Glutamatergic neuron (in vitro differentiated cells): ENCODE data around the gene ELAVL3. TPM values are rescaled to one million over a fixed set of nuclear protein-coding genes. Genes with fewer than 3 reads are reported as not detected.
"Not testable (repeated sequence)": the region's sequence is repeated elsewhere in the genome, so short reads cannot be mapped to it uniquely, and the experiment has no call there.

Experiments
- DNase-seq: peaks from one replicate; pipeline ENCODE4 v3.0.0; 2022
- H3K27ac Mint-ChIP-seq: one replicate; pipeline ENCODE4 v1.8.0; 2020; ENCODE audit warnings: mild to moderate bottlenecking, mixed read lengths, inconsistent platforms; ENCODE audit not compliant: unreplicated experiment
- H3K27me3 Mint-ChIP-seq: one replicate; pipeline ENCODE4 v1.8.0; 2020; ENCODE audit warnings: mild to moderate bottlenecking, moderate library complexity, mixed read lengths, inconsistent platforms; ENCODE audit not compliant: unreplicated experiment
- H3K36me3 Mint-ChIP-seq: one replicate; pipeline ENCODE4 v1.8.0; 2020; ENCODE audit warnings: mild to moderate bottlenecking, mixed read lengths, inconsistent platforms; ENCODE audit not compliant: unreplicated experiment
- H3K4me1 Mint-ChIP-seq: one replicate; pipeline ENCODE4 v1.8.0; 2020; ENCODE audit warnings: mild to moderate bottlenecking, low read depth, mixed read lengths, inconsistent platforms; ENCODE audit not compliant: unreplicated experiment
- H3K4me3 Mint-ChIP-seq: one replicate; pipeline ENCODE4 v1.8.0; 2020; ENCODE audit warnings: mild to moderate bottlenecking, mixed read lengths, inconsistent platforms; ENCODE audit not compliant: unreplicated experiment
- H3K9me3 Mint-ChIP-seq: one replicate; pipeline ENCODE4 v1.8.0; 2020; ENCODE audit warnings: mild to moderate bottlenecking, moderate library complexity, mixed read lengths, inconsistent platforms; ENCODE audit not compliant: unreplicated experiment
- total RNA-seq: library from RNA; stranded (reverse); fragmentation: NEBNext Ultra II Directional; extraction: Animal tissue kit (Norgen Biotek cat#: 25700); gene quantifications from one replicate; pipeline ENCODE4 v1.2.1, GENCODE V29; 2021; ENCODE audit not compliant: unreplicated experiment
- TF ChIP-seq, protein P1 (sequence below): fragments of 200-600 bp; sonication (generic); IDR thresholded peaks from one replicate; pipeline ENCODE4 v1.5.0; 2021; ENCODE audit not compliant: partially characterized antibody, unreplicated experiment

The ELAVL3 gene
- total RNA-seq, 1 donor from 2014 or later: 633 TPM

DNA sequence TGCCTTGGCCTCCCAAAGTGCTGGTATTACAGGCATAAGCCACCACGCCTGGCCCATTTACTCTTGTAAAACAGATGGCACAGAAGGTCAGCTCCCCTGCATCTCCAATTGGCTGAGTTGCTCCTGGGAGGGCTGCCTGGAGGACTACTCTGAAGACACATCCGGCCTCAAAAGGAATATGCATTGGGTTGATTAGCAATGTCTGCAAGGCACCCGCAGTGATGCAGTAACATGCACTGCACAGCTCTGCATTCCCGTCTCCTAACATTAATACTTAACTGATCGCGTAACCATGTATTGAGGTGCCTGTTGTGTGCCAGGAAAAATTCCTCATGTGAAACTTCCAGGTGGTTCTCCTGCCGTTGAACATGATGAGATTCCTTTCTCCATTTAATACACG is 5.0 kb downstream of the ELAVL3 start:
- Mint-ChIP-seq H3K27ac (peak overlapping the region; percentile 72), H3K4me1 (peaks cover 30% of the 10 kb centered on the region), H3K9me3 (peaks cover 25% of the 10 kb centered on the region), H3K36me3 (peaks cover 15% of the 10 kb centered on the region), H3K4me3 (peak overlapping the region; percentile 85), H3K27me3 (peaks cover 23% of the 10 kb centered on the region)
- DNase-seq: no peak
- TF ChIP-seq, protein P1, sequence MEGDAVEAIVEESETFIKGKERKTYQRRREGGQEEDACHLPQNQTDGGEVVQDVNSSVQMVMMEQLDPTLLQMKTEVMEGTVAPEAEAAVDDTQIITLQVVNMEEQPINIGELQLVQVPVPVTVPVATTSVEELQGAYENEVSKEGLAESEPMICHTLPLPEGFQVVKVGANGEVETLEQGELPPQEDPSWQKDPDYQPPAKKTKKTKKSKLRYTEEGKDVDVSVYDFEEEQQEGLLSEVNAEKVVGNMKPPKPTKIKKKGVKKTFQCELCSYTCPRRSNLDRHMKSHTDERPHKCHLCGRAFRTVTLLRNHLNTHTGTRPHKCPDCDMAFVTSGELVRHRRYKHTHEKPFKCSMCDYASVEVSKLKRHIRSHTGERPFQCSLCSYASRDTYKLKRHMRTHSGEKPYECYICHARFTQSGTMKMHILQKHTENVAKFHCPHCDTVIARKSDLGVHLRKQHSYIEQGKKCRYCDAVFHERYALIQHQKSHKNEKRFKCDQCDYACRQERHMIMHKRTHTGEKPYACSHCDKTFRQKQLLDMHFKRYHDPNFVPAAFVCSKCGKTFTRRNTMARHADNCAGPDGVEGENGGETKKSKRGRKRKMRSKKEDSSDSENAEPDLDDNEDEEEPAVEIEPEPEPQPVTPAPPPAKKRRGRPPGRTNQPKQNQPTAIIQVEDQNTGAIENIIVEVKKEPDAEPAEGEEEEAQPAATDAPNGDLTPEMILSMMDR: no peak

DNA sequence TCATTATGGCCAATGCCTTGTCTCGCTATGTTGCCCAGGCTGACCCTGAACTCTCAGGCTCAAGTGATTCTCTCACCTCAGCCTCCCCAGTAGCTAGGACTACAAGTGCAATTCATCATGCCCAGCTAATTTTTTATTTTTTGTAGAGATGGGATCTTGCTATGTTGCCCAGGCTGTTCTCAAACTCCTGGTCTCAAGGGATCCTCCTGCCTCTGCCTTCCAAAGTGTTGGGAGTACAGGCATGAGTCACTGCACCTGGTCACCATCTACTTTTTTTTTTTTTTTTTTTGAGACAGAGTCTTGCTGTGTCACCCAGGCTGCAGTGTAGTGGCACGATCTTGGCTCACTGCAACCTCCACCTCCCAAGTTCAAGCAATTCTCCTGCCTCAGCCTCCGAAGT is 5.5 kb downstream of the ELAVL3 start:
- Mint-ChIP-seq H3K27me3 (peaks cover 23% of the 10 kb centered on the region), H3K4me1 (peaks cover 30% of the 10 kb centered on the region), H3K36me3 (peaks cover 15% of the 10 kb centered on the region), H3K9me3 (peaks cover 25% of the 10 kb centered on the region)
- H3K4me3 Mint-ChIP-seq, DNase-seq, H3K27ac Mint-ChIP-seq: not testable (repeated sequence)

DNA sequence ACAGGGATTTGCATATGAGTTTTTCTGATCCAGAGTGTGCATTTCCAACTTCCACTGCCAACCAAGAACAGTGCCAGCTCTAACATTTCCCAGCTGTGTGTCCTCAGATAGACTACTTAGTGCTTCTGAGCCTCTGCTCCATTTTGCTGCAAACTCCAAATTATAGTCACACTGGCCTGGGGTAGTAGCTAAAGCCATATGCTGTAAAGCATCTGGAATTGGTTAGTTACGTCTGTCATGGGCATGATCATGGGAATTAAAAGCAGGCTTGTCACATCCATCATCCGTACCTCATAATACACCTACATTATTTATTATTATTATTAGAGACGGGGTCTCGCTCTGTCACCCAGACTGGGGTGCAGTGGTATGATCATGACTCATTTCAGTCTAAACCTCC is 7.1 kb downstream of the ELAVL3 start:
- DNase-seq: no peak
- TF ChIP-seq, protein P1: no peak
- peaks cover 33% of the 10 kb centered on the region for H3K4me1 Mint-ChIP-seq
- peaks cover 9% of the 10 kb centered on the region for H3K36me3 Mint-ChIP-seq
- H3K9me3 Mint-ChIP-seq: peaks cover 22% of the 10 kb centered on the region
- H3K27me3 Mint-ChIP-seq: peaks cover 17% of the 10 kb centered on the region
- peak overlapping the region; percentile 37 for H3K4me3 Mint-ChIP-seq
- peak overlapping the region; percentile 34 for H3K27ac Mint-ChIP-seq

DNA sequence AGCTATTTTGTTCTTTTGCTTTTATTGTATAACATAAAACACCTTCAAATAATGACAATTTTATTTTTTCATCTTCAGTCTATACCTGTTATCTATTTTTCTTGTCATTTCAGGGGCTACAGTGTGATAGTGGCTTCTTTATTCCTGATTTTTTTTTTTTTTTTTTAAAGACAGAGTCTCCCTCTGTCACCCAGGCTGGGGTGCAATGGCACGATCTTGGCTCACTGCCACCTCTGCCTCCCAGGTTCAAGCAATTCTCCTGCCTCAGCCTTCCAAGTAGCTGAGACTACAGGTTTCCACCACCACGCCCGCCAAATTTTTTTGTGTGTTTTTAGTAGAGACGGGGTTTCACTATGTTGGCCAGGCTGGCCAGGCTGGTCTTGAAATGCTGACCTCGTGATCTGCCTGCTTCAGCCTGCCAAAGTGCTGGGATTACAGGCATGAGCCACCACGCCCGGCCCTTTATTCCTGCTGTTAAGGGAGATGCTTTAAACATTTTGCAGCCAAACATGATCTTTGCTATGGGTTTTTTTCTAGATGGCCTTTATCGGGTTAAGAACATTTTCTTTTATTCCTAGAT is 12.5 kb downstream of the ELAVL3 start:
- Mint-ChIP-seq H3K27ac (peak overlapping the region; percentile 60), H3K4me1 (peaks cover 24% of the 10 kb centered on the region), H3K9me3 (peaks cover 12% of the 10 kb centered on the region), H3K4me3 (peak overlapping the region; percentile 61)
- not testable (repeated sequence) for DNase-seq, H3K27me3 Mint-ChIP-seq, H3K36me3 Mint-ChIP-seq

DNA sequence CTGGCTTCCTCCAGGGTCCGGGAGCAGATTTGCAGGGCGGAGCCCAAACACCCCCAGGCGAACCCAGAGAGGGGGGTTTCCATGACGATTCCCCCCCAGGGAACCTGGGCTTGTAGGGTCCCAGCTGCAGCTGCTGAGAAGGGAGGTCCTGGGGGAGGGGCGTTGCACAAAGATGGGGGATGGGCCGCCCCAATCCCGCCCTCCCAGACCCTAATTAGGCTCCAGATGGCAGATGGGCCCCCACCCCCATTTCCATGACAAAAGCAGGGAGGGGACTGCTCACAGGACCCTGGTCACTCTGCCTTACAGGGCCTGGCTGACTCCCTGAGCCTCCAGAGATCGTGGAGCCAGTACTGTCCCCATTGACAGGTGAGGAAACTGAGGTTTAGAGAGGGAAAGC is 15.2 kb downstream of the ELAVL3 start:
- Mint-ChIP-seq H3K27me3 (peaks cover 9% of the 10 kb centered on the region), H3K36me3 (no peaks in the 10 kb centered on the region), H3K4me3 (peak overlapping the region; percentile 57), H3K9me3 (peaks cover 15% of the 10 kb centered on the region), H3K4me1 (peaks cover 28% of the 10 kb centered on the region), H3K27ac (peak overlapping the region; percentile 92)
- TF ChIP-seq, protein P1: no peak
- peak; percentile 83 for DNase-seq

DNA sequence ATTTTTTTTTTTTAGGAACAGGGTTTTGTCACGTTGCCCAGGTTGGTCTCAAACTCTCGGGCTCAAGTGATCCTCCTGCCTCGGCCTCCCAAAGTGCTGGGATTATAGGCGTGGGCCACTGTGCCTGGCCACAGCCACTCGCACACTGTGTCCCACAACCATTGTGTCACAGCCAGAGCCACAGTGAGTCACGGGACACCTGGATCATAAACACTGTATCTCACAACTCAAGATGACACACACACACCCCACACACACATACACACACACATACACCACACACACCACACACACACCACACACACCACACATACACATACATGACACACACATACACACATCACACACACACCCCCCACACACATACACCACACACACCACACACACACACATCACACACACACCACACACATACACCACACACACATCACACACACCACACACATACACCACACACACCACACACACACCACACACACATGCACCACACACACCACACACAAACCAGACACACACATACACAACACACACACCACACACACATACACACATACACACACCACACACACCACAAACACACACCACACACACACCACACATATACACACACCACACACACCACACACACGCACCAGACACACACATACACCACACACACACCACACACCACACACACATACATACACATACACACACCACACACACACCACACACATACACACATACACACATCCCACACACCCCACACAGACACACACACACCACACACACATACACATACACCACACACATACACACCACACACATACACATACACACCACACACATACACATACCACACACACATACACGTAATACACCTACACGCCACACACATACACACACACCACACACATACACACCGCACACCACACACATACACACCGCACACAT is 16.2 kb downstream of the ELAVL3 start:
- DNase-seq: no peak
- peaks cover 22% of the 10 kb centered on the region for H3K9me3 Mint-ChIP-seq
- H3K27me3 Mint-ChIP-seq: peaks cover 12% of the 10 kb centered on the region
- no peaks in the 10 kb centered on the region for H3K36me3 Mint-ChIP-seq
- no peak overlapping the region for H3K4me3 Mint-ChIP-seq
- peaks cover 27% of the 10 kb centered on the region for H3K4me1 Mint-ChIP-seq
- no peak overlapping the region for H3K27ac Mint-ChIP-seq
- TF ChIP-seq, protein P1: no peak
